HG03135 (cell line): ENCODE data around the gene SH3RF3.

ENCODE experiments used
- ATAC-seq: cut with Tn5 transposase; IDR thresholded peaks from one replicate; pipeline ENCODE4 v1.9.1; 2021; ENCODE audit warnings: mild to moderate bottlenecking, moderate library complexity; ENCODE audit not compliant: unreplicated experiment

SH3RF3 gene

GRCh38 chr2:109368798-109369197, 239.8 kb downstream of the SH3RF3 start:
- no peak for ATAC-seq

- ATAC-seq: no peak
Measured at GRCh38 chr2:109369671-109370191, 240.7 kb downstream of the SH3RF3 start.

- ATAC-seq: no peak
Measured at GRCh38 chr2:109370399-109371035, 241.5 kb downstream of the SH3RF3 start.

- ATAC-seq: no peak
Measured at GRCh38 chr2:109371481-109372170, 242.6 kb downstream of the SH3RF3 start.

- ATAC-seq: no peak
Measured at GRCh38 chr2:109372171-109372568, 243.2 kb downstream of the SH3RF3 start.

GRCh38 chr2:109372614-109373013, 243.6 kb downstream of the SH3RF3 start:
- no peak for ATAC-seq

- ATAC-seq: no peak
Measured at GRCh38 chr2:109373791-109374547, 245.0 kb downstream of the SH3RF3 start.

- no peak for ATAC-seq
Measured at GRCh38 chr2:109374548-109375130, 245.6 kb downstream of the SH3RF3 start.

GRCh38 chr2:109375131-109375561, 246.1 kb downstream of the SH3RF3 start:
- ATAC-seq: no peak

GRCh38 chr2:109375656-109376055, 246.7 kb downstream of the SH3RF3 start:
- no peak for ATAC-seq

- no peak for ATAC-seq
Measured at GRCh38 chr2:109376115-109376514, 247.1 kb downstream of the SH3RF3 start.

- no peak for ATAC-seq
Measured at GRCh38 chr2:109376796-109377495, 247.9 kb downstream of the SH3RF3 start.

- no peak for ATAC-seq
Measured at GRCh38 chr2:109377976-109378375, 249.0 kb downstream of the SH3RF3 start.

- no peak for ATAC-seq
Measured at GRCh38 chr2:109378682-109379081, 249.7 kb downstream of the SH3RF3 start.

- no peak for ATAC-seq
Measured at GRCh38 chr2:109379507-109379906, 250.5 kb downstream of the SH3RF3 start.

- ATAC-seq: no peak
Measured at GRCh38 chr2:109380502-109381326, 251.7 kb downstream of the SH3RF3 start.

GRCh38 chr2:109381327-109381820, 252.4 kb downstream of the SH3RF3 start:
- no peak for ATAC-seq

- ATAC-seq: no peak
Measured at GRCh38 chr2:109382226-109382895, 253.4 kb downstream of the SH3RF3 start.

GRCh38 chr2:109382951-109383350, 253.9 kb downstream of the SH3RF3 start:
- no peak for ATAC-seq
